ENCODE results near the gene VSIR. TPM values are rescaled to one million over a fixed set of nuclear protein-coding genes. Genes with fewer than 3 reads are reported as not detected.

Gene VSIR
- total RNA-seq, 1 donor from 2014 or later, result 9.1 TPM

GRCh38 chr10:71798308-71798624 lies 24.9 kb upstream of the VSIR start:
- H3K4me1 Mint-ChIP-seq, result no peaks in the 10 kb centered on the region
- no peaks in the 10 kb centered on the region for H3K9me3 Mint-ChIP-seq
- no peak for TF ChIP-seq CTCF (IDR thresholded peaks at IDR 0.05; ENCODE audit: unreplicated experiment)
- H3K4me3 Mint-ChIP-seq, result no peak overlapping the region
- H3K36me3 Mint-ChIP-seq, result no peaks in the 10 kb centered on the region
- no peak overlapping the region for H3K27ac Mint-ChIP-seq
- DNase-seq (ENCODE audit: low spot score in 2 of 2, unreplicated experiment in 2 of 2), result no peak
- peaks cover 14% of the 10 kb centered on the region for H3K27me3 Mint-ChIP-seq (ENCODE audit: low read depth)

GRCh38 chr10:71797533-71798307 lies 24.4 kb upstream of the VSIR start:
- DNase-seq (ENCODE audit: low spot score in 2 of 2, unreplicated experiment in 2 of 2), result no peak
- H3K4me1 Mint-ChIP-seq, result no peaks in the 10 kb centered on the region
- no peak for TF ChIP-seq CTCF (IDR thresholded peaks at IDR 0.05; ENCODE audit: unreplicated experiment)
- no peak overlapping the region for H3K4me3 Mint-ChIP-seq
- no peak overlapping the region for H3K27ac Mint-ChIP-seq
- no peaks in the 10 kb centered on the region for H3K9me3 Mint-ChIP-seq
- peaks cover 14% of the 10 kb centered on the region for H3K27me3 Mint-ChIP-seq (ENCODE audit: low read depth)
- H3K36me3 Mint-ChIP-seq, result no peaks in the 10 kb centered on the region

- H3K9me3 Mint-ChIP-seq, result no peaks in the 10 kb centered on the region
- no peak for DNase-seq (ENCODE audit: low spot score in 2 of 2, unreplicated experiment in 2 of 2)
- no peak for TF ChIP-seq CTCF (IDR thresholded peaks at IDR 0.05; ENCODE audit: unreplicated experiment)
Observed at GRCh38 chr10:71796749-71797405, 23.6 kb upstream of the VSIR start.

GRCh38 chr10:71795248-71795647 lies 21.9 kb upstream of the VSIR start:
- no peaks in the 10 kb centered on the region for H3K9me3 Mint-ChIP-seq
- H3K4me3 Mint-ChIP-seq, result no peak overlapping the region
- H3K4me1 Mint-ChIP-seq, result no peaks in the 10 kb centered on the region
- H3K27me3 Mint-ChIP-seq (ENCODE audit: low read depth), result peaks cover 13% of the 10 kb centered on the region
- TF ChIP-seq CTCF (IDR thresholded peaks at IDR 0.05; ENCODE audit: unreplicated experiment), result no peak
- no peaks in the 10 kb centered on the region for H3K36me3 Mint-ChIP-seq
- H3K27ac Mint-ChIP-seq, result no peak overlapping the region
- DNase-seq (ENCODE audit: low spot score in 2 of 2, unreplicated experiment in 2 of 2), result peak in 1 of 2 experiments; percentile 66

More at GRCh38 chr10:71796749-71797405, 23.6 kb upstream of the VSIR start:
- no peaks in the 10 kb centered on the region for H3K36me3 Mint-ChIP-seq
- no peak overlapping the region for H3K27ac Mint-ChIP-seq
- H3K27me3 Mint-ChIP-seq (ENCODE audit: low read depth), result peaks cover 14% of the 10 kb centered on the region
- no peaks in the 10 kb centered on the region for H3K4me1 Mint-ChIP-seq
- H3K4me3 Mint-ChIP-seq, result no peak overlapping the region

GRCh38 chr10:71790749-71791440 lies 17.6 kb upstream of the VSIR start:
- Mint-ChIP-seq H3K4me1 (no peaks in the 10 kb centered on the region), H3K27ac (no peak overlapping the region), H3K9me3 (no peaks in the 10 kb centered on the region), H3K4me3 (no peak overlapping the region), H3K36me3 (no peaks in the 10 kb centered on the region), H3K27me3 (ENCODE audit: low read depth) (peaks cover 16% of the 10 kb centered on the region)
- TF ChIP-seq CTCF (IDR thresholded peaks at IDR 0.05; ENCODE audit: unreplicated experiment), result no peak
- DNase-seq (ENCODE audit: low spot score in 2 of 2, unreplicated experiment in 2 of 2), result no peak

All from mesothelial cell of epicardium (in vitro differentiated cells).